ENCODE results near the gene OR51F2.
"Not testable (repeated sequence)": the region's sequence is repeated elsewhere in the genome, so short reads cannot be mapped to it uniquely, and the experiment has no call there.

OR51F2 gene, protein sequence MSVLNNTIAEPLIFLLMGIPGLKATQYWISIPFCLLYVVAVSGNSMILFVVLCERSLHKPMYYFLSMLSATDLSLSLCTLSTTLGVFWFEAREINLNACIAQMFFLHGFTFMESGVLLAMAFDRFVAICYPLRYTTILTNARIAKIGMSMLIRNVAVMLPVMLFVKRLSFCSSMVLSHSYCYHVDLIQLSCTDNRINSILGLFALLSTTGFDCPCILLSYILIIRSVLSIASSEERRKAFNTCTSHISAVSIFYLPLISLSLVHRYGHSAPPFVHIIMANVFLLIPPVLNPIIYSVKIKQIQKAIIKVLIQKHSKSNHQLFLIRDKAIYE

DNA sequence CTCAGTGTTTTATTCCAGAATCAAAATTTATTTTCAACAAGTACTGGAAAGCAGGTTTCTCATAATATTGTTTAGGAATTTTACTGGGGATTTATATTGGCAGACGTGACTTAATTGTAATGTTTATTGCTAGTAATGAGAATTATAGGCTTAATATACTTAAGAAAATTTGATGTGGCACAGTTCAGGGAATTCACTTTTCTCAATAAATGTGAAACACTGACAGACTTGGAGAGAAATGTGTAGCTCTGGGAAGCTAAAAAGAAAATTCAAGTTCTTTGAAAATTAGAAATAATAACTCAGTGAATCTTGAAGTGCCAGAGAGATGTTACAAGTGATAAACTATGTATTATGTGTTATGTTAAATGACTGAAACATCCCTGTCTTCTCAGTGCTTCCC, at the start of gene OR51F2:
OR51F2 (plus strand) TSS at position 301 of the 400 bp plus-strand sequence. CDS start 101 bp downstream, outside the sequence.
- no peak for DNase-seq

GRCh38 chr11:4782454-4782853, 38.7 kb upstream of the OR51F2 start:
- DNase-seq = no peak

DNA sequence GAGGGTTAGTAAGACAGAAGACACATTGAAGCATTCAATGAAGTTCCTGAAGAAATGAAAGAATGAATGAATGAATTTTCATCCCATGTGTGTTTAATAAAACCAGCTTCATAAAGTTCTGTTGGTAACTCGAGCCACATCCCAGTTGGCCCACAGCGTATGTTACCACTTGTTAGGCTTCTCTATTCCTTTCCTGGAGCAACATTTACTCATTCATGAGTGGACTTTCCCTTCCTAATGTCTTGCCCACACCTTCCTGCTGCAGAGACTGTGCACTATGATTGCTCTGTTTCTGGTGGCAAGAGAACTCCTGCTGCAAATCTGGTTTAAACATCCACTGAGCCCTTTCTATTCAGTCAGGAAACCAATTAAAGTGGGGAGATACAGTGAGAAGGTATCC, 23.9 kb upstream of the OR51F2 start:
- DNase-seq = no peak

DNA sequence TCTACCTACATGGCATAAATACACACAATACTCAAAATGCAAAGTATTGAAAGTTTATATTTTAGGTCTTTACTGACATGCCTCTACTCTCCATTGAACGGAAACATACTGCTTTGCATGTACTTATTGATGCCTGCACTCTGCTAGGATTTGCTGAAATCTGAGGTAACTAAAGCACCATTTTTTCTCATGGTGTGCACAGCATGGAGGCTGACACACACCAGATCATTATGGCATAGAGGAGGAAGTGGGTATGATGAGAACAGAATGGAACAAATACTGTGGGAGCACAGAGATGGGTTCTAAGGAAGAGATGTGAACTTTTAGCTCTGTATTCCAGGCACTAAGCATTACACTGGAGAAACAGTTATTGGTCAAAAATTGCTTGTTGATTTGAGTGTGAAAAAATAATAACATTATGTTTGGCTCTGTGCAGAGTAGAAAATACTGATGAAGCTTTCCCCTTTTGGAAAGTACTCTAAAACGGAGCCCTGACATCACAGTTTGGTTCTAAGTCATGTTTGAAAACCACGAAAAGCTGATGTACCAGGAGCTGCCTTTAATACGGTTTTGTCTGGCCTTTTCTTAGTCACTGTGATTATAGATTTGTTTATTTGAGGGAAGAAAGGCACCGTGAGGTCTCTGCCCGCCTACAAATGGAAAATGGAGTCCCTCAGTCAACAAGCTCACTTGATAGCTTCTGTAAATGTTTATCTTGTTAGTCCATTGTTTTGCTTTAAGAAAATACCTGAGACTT, 22.5 kb upstream of the OR51F2 start:
- no peak for DNase-seq

DNA sequence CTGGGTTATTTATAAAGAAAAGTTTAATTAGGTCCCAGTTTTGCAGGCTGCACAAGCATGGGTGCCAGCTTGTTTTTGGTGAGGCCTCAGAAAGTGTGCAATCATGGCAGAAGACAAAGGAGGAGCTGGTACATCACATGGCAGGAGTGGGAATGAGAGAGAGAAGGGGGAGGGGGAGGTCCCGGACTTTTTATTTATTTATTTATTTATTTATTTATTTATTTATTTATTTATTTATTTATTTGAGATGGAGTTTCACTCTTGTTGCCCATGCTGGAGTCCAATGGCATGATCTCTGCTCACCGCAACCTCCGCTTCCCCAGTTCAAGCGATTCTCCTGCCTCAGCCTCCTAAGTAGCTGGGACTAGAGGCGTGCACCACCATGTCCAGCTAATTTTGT, 19.8 kb upstream of the OR51F2 start:
- DNase-seq = not testable (repeated sequence)

GRCh38 chr11:4804280-4804679, 16.8 kb upstream of the OR51F2 start, which contains the start of gene OR52R1:
TSS of gene OR52R1 (minus strand) at chr11:4804380. CDS start at chr11:4804380, 0 bp downstream.
- DNase-seq = no peak

DNA sequence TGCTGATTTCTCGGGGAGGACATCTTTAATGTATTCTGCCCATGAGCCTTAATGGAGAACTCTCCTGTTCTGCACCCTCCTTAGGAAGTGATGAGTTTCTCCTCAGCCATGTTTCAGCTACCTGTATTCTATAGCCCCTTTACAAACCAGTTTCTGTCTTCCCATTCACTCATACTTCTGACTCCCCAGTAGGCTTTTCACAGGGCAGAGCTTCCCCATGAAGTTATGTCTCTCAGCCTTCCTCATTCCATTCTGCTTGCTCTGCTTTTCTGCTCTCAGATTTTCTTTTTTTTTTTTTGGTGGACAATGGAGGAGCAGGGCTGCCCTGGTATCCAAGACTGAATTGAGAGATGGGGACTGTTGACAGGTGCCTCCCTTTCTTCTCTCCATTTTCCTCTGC, 12.6 kb upstream of the OR51F2 start:
- DNase-seq = no peak

DNA sequence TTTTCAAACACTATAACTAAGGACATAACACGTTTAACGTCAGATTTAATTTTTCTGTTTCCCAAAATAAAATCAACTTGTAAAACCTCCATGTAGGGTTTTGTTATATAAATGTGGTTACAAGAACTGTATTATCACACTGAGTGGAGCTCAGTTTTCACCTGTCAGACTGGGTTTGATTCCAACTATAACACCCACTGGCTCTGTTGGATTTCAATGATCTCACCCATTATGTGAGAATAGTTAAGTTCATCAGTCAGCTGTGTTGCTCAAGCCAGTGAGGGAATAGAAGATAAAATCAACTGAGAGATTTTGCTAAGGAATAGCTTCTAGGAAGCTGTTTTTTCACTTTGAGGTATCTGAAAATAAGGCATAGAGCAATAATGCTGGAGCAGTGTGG, 11.9 kb upstream of the OR51F2 start:
- DNase-seq = no peak

DNA sequence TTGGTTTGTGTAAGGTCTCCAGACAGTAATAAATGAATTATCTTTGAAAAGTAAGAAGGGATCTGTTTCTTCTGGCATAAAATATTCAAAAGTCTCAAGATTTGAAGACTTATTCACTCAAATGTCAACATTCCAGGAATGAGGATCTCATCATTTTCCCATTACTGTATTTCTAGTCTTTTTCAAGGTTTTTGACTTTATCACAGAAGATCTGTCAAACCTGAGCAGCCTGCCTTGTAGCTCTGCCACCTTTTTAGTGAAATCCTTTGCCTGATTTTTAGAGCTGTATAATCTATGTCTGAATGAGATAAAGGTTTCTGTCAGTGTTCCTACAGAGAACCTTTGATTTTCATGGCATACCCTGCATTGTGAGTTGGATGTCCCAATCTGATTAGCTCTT, 4.0 kb downstream of the OR51F2 start:
- DNase-seq = no peak

DNA sequence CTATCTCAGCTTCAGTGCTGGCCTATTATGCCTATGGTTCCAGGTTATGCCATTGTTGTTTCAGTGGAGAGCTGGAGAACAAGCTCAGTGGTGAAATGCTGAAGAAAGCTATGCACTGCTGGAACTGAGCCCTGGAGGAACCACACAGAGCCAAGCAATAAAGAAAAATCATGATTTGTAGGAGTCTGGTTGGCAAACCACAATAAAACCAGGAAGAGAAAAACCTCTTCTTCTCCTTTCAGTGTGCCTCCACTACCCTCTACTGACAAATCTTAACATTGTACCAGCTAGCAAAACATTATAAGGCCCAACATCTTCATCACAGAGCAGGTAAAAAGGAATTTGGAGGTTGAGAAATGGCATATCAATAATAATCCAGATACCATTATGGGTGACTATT, 5.3 kb downstream of the OR51F2 start:
- no peak for DNase-seq

DNA sequence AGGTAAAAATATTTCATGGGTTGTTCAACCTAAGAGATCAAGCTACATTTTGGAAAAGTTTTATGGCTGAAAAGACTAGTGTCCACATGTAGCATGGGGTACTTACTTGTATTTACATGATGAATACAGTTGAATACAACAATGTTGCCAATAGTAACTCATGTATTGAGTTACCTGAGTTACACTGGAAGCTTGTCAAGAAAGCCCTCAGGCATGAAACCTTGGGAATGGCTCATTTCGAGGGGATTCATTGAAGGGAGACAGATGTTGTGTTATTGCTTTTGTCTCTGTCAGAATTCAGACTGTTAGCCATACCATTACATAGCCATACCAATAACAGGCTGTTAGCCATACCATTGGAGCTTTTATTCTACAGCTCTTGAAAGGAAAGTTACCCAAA, 9.2 kb downstream of the OR51F2 start:
- no peak for DNase-seq

DNA sequence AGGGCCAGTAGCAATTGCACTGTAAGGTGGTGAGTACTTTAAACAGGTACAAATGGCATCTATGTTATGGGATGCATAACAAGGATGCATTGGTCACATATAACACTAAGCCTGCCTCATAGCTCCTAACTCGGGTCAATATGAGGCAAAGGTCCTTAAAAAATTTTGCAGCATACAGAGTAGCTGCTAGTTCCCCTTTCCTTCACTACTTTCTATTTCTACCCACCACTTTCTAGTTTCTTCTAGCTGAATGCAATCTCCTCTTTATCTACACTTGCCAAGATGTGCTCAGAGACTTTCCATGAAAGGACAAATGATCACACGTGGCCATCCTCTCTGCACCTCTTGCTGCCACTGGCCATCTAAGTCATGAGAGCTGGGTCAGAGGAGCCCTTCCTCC, 9.8 kb downstream of the OR51F2 start:
- no peak for DNase-seq

DNA sequence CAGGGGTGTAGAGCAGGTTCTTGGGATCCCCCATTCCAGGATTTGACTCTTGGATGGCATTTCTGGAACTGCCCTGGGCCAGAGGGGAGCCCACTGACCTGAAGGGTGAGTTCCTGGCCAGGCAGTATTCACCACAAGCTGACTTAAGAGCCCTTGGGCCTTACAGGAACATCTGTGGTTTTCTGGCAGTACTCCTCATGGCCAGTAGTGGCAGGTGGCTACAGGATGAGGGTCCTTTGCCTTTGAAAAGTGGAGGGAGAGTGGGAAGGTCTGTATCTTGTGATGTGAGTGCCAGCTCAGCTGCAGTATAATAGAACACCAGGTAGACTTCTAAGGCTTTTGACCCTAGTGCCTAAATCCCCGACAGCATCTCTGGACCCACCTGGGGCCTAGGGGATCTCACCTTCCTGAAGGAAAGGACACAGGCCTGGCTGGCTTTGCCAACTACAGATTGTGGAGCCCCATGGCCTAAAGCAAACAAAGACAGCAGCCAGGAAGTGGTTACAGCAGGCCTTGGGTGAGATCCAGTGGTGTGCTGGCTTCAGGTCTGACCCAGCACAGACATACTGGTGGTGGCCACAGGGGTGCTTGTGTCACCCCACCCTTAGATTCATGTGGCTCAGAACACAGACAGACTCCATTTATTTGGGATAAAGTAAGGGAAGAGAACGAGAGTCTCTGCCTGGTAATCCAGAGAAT, 18.9 kb downstream of the OR51F2 start:
- no peak for DNase-seq

DNA sequence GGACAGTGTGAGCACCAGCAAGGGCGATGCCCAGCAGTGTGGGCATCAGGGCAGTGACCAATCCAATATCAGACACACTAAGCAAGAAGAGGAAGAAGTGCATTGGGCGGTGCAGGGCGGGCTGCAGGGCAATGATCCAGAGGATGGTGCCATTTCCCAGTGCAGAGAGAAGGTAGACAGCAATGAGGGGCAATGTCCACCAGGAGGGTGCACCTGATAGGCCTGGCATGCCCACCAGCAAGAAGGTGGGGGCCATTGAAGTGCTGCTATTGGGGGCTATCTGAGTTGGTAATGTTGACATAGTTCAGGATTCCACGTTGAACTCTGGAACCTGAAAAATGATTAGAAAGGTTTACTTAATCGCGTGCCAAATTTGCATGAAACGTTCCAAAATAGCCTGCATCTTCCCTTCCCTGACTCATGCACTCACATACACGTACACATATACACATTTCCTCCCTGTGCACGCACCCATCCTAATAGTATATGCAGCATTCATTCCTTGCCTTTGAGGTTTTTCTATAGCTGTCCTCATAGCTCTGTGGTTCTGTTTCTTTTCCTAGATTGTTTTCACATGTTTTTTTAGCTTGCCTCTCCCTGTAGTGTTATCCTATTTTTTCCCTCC, 27.9 kb downstream of the OR51F2 start, which contains the start of gene OR51S1:
OR51S1 (minus strand) TSS at position 301 of the 625 bp plus-strand sequence; CDS start at position 301, 0 bp downstream.
- DNase-seq = no peak

DNA sequence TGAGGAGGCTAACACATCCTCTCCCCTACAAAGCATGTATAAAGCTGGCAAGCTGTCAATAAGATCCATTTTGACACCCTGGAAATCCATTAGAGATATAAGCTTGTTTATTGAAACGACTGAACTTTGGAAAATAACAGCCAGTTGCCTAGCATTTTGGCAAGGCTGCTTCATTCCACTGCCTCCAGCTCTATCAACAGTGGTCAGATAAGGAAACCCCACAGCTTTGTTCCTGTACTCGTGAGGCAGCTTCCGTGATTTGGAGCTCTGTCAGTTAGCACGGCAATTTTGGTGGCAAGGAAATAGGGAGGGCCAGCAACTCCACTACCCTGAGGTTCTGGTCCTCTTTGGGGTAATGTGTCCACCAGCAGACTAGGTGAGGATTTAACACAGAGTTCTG, 29.9 kb downstream of the OR51F2 start:
- DNase-seq = no peak

- DNase-seq = not testable (repeated sequence)
Observed at GRCh38 chr11:4854286-4854685, 33.2 kb downstream of the OR51F2 start.

GRCh38 chr11:4862447-4863236, 41.5 kb downstream of the OR51F2 start:
- no peak for DNase-seq

GRCh38 chr11:4863876-4864275, 42.8 kb downstream of the OR51F2 start:
- no peak for DNase-seq

GRCh38 chr11:4865855-4866254, 44.7 kb downstream of the OR51F2 start:
- DNase-seq = no peak

All from RPMI8226 (cell line).